GM12878 (cell line): ENCODE measurements around the gene SIL1. TPM values are rescaled to one million over a fixed set of nuclear protein-coding genes. Genes with fewer than 3 reads are reported as not detected.

Experiments
- ATAC-seq: fragments of 200-7000 bp; cut with Tn5 transposase; 3 replicates; pipeline ENCODE4 v1.9.1; 2020; ENCODE audit warnings: mild to moderate bottlenecking, moderate library complexity
- BruUV-seq: library from RNA; stranded (reverse); fragments of 400-500 nt; replicated peaks from 2 replicates; lab custom pipeline; 2021; lab: Mats Ljungman, UMichigan
- CTCF ChIA-PET: fragments of 300-600 bp; sonication (Branson Sonifier 250); formaldehyde crosslinking; extraction: SDS; loops from one replicate; lab custom pipeline; 2021; ENCODE audit warnings: inconsistent platforms; lab: Yijun Ruan, JAX
- POLR2A ChIA-PET: fragments of 350-600 bp; formaldehyde crosslinking; extraction: SDS; loops from one replicate; lab custom pipeline; 2021; ENCODE audit warnings: inconsistent platforms; lab: Charles Lee
- RAD21 ChIA-PET: fragments of 300-600 bp; sonication (Branson Sonifier 250); formaldehyde crosslinking; loops from one replicate; lab custom pipeline; 2023; ENCODE audit warnings: antibody characterized with exemption; ENCODE audit not compliant: unreplicated experiment; lab: Charles Lee
- SMC1A ChIA-PET: fragments of 300-600 bp; sonication (Branson Sonifier 250); formaldehyde crosslinking; loops from one replicate; lab custom pipeline; 2023; ENCODE audit not compliant: unreplicated experiment, uncharacterized antibody; lab: Charles Lee
- DNase-seq: peaks from one replicate; pipeline ENCODE4 v3.0.0-alpha.2; 2011; ENCODE audit warnings: low read depth, low spot score
- FAIRE-seq: peaks from 3 replicates; lab custom pipeline; 2011; peaks lifted over from hg19 to GRCh38; lab: Jason Lieb, UNC
- H2AFZ ChIP-seq: 2 replicates; pipeline ENCODE4 v1.6.0; 2011; ENCODE audit warnings: low read depth, low read length, control low read depth; ENCODE audit not compliant: control insufficient read depth
- H3K27ac ChIP-seq: 2 replicates; pipeline ENCODE4 v1.5.1; 2011; ENCODE audit warnings: control low read depth; ENCODE audit not compliant: control insufficient read depth, insufficient read depth
- H3K27me3 ChIP-seq, 2 experiments: replicated peaks in 1 of 2; 2 replicates each; pipeline versions ENCODE4 v1.6.0 to v1.6.1; 2011; ENCODE audit warnings: low read length in 1 of 2; ENCODE audit not compliant: control insufficient read depth in 2 of 2, insufficient read depth in 2 of 2
- H3K36me3 ChIP-seq, 2 experiments: 2 replicates each; pipeline ENCODE4 v1.5.1; 2011; ENCODE audit warnings: low read length in 1 of 2; ENCODE audit not compliant: control insufficient read depth in 2 of 2, insufficient read depth in 2 of 2
- H3K4me1 ChIP-seq: 2 replicates; pipeline ENCODE4 v1.6.1; 2011; ENCODE audit warnings: mild to moderate bottlenecking, low read length, moderate library complexity, mixed read lengths; ENCODE audit not compliant: control insufficient read depth, insufficient read depth
- H3K4me2 ChIP-seq: 2 replicates; pipeline ENCODE4 v1.6.0; 2011; ENCODE audit warnings: control low read depth; ENCODE audit not compliant: control insufficient read depth, insufficient read depth
- H3K4me3 ChIP-seq: fragments of 200-600 bp; sonication (generic); 2 replicates; pipeline ENCODE4 v1.5.1; 2016
- H3K79me2 ChIP-seq: 2 replicates; pipeline ENCODE4 v1.6.0; 2011; ENCODE audit warnings: low read length; ENCODE audit not compliant: control insufficient read depth, insufficient read depth
- H3K9ac ChIP-seq: 2 replicates; pipeline ENCODE4 v1.8.0; 2011; ENCODE audit warnings: low read length, control low read depth, mixed read lengths; ENCODE audit not compliant: control insufficient read depth, insufficient read depth
- H3K9me3 ChIP-seq: replicated peaks from 3 replicates; pipeline ENCODE4 v1.5.1; 2011; ENCODE audit warnings: mild to moderate bottlenecking, low read length; ENCODE audit not compliant: control insufficient read depth, insufficient read depth
- H4K20me1 ChIP-seq: 2 replicates; pipeline ENCODE4 v1.6.0; 2011; ENCODE audit not compliant: control insufficient read depth, insufficient read depth
- CBX5 ChIP-seq: sonication (generic); IDR thresholded peaks from 2 replicates; pipeline ENCODE4 v1.6.1; 2016; ENCODE audit warnings: low read depth, moderate library complexity, mild to moderate bottlenecking, inconsistent platforms
- E4F1 ChIP-seq: fragments of 450-650 bp; IDR thresholded peaks from 2 replicates; pipeline ENCODE4 v1.6.1; 2018; ENCODE audit warnings: borderline replicate concordance, mild to moderate bottlenecking; ENCODE audit not compliant: partially characterized antibody
- EP300 ChIP-seq, 2 experiments: fragments of 150-350 bp in 1 of 2; IDR thresholded peaks; 2 replicates each; pipeline ENCODE4 v1.6.1; 2011 to 2012; ENCODE audit warnings: low read depth in 2 of 2, low read length in 2 of 2, borderline replicate concordance in 1 of 2, improper control_type of control experiment in 1 of 2, inconsistent platforms in 1 of 2; ENCODE audit not compliant: control insufficient read depth in 1 of 2
- HDAC2 ChIP-seq: fragments of 200-600 bp; sonication (generic); IDR thresholded peaks from 2 replicates; pipeline ENCODE4 v1.6.1; 2017
- IRF5 ChIP-seq: fragments of 450-650 bp; IDR thresholded peaks from 2 replicates; pipeline ENCODE4 v1.6.1; 2017; ENCODE audit warnings: borderline replicate concordance
- JUNB ChIP-seq: IDR thresholded peaks from 2 replicates; pipeline ENCODE4 v1.6.1; 2016; ENCODE audit warnings: antibody characterized with exemption, mild to moderate bottlenecking
- KDM1A ChIP-seq: fragments of 200-600 bp; sonication (generic); IDR thresholded peaks from 2 replicates; pipeline ENCODE4 v1.6.1; 2016; ENCODE audit warnings: borderline replicate concordance
- MTA3 ChIP-seq: IDR thresholded peaks from 2 replicates; pipeline ENCODE4 v1.6.1; 2012; ENCODE audit warnings: low read length, inconsistent platforms, borderline replicate concordance
- NFYB ChIP-seq: IDR thresholded peaks from 2 replicates; pipeline ENCODE4 v1.6.1; 2011; ENCODE audit warnings: low read depth, mild to moderate bottlenecking, low read length, improper control_type of control experiment, moderate library complexity; ENCODE audit not compliant: insufficient read depth
- RCOR1 ChIP-seq: conservative IDR thresholded peaks from 2 replicates; pipeline ENCODE4 v1.6.1; 2012; ENCODE audit warnings: low read depth, low read length, improper control_type of control experiment
- SREBF1 ChIP-seq: IDR thresholded peaks from 2 replicates; pipeline ENCODE4 v1.6.1; 2012; ENCODE audit warnings: mild to moderate bottlenecking, low read length
- SRF ChIP-seq, 2 experiments: IDR thresholded peaks; 2 replicates each; pipeline ENCODE4 v1.6.1; 2011; ENCODE audit warnings: low read depth in 2 of 2, low read length in 2 of 2, mild to moderate bottlenecking in 1 of 2, moderate library complexity in 1 of 2
- ZNF384 ChIP-seq: IDR thresholded peaks from 2 replicates; pipeline ENCODE4 v1.6.1; 2012; ENCODE audit warnings: low read depth, mild to moderate bottlenecking, low read length, improper control_type of control experiment, borderline replicate concordance
- ZSCAN29 ChIP-seq: fragments of 450-650 bp; IDR thresholded peaks from 2 replicates; pipeline ENCODE4 v1.6.1; 2017; ENCODE audit warnings: mild to moderate bottlenecking, moderate library complexity
- WGBS: methylation state at CpG from one replicate; pipeline ENCODE4 v1.1.6; 2016; ENCODE audit warnings: low lambda C conversion rate; ENCODE audit not compliant: insufficient replicate concordance, insufficient coverage; ENCODE audit errors: missing lambda C conversion rate; 5-methylcytosine and 5-hydroxymethylcytosine counted together
- in situ Hi-C: fragments of 300-500 bp; cut with MboI; formaldehyde crosslinking; loops from 9 replicates; pipeline ENCODE4 v1.14.3; 2018; ENCODE audit warnings: mixed read lengths
- intact Hi-C: fragments of 100-400 bp; cut with micrococcal nuclease; formaldehyde crosslinking; loops from one replicate; pipeline ENCODE4 v1.14.2; 2022; ENCODE audit not compliant: unreplicated experiment
- polyA plus RNA-seq, 11 experiments: library from polyadenylated mRNA; depleted of rRNA in 4 of 11; unstranded in 6 of 11; stranded (reverse) in 5 of 11; fragments of >200 nt; fragmentation: Nextera tagmentation in 4 of 11; fragmentation: Illumina TruSeq in 1 of 11; extraction: Ambion mirVana in 4 of 11; extraction: Trizol in 1 of 11; gene quantifications; 1 replicate in 1 of 11; 2 replicates in 10 of 11; pipeline versions ENCODE4 v1.2.1 to v1.2.3, GENCODE V29; 2011 to 2016; ENCODE audit warnings: inconsistent platforms in 2 of 11, missing spikeins in 2 of 11, low read depth in 1 of 11
- total RNA-seq, 4 experiments: library from RNA; depleted of rRNA in 3 of 4; stranded (reverse); fragments of >200 nt in 3 of 4; fragmentation: Illumina TruSeq in 1 of 4; extraction: Trizol in 1 of 4; gene quantifications; 2 replicates each; pipeline versions ENCODE4 v1.2.1 to v1.2.3, GENCODE V29; 2013 to 2021
- TF ChIP-seq, protein P1 (sequence below), 3 experiments: IDR thresholded peaks in 2 of 3; conservative IDR thresholded peaks in 1 of 3; 2 replicates each; pipeline ENCODE4 v1.5.1; 2011; ENCODE audit warnings: low read depth in 3 of 3, low read length in 3 of 3, mild to moderate bottlenecking in 3 of 3, control low read depth in 2 of 3, moderate library complexity in 2 of 3, inconsistent platforms in 1 of 3, mixed read lengths in 1 of 3; ENCODE audit not compliant: control insufficient read depth in 2 of 3, insufficient read depth in 1 of 3; ENCODE audit errors: extremely low read depth in 1 of 3
- TF ChIP-seq, protein P2 (sequence below): IDR thresholded peaks from 2 replicates; pipeline ENCODE4 v1.6.1; 2011; ENCODE audit warnings: low read depth, low read length, improper control_type of control experiment, borderline replicate concordance

The SIL1 gene
- total and polyA plus RNA-seq, 10 of the 15 experiments (the other 5 are each of a cell fraction or from before 2014, with no cell fraction given) = 4.1 to 49.8 (median 29.4) TPM

GRCh38 chr5:139157556-139157955, 40.6 kb downstream of the SIL1 start (continued):
- TF ChIP-seq ZSCAN29 = no peak
- TF ChIP-seq SRF (IDR thresholded peaks at IDR 0.05; ENCODE audit: low read depth in 2 of 2, low read length in 2 of 2) = no peak
- TF ChIP-seq RCOR1 = no peak
- TF ChIP-seq NFYB = no peak
- no peak for TF ChIP-seq SREBF1
- TF ChIP-seq CBX5 = no peak
- no peak for TF ChIP-seq ZNF384
- TF ChIP-seq E4F1 = no peak
- TF ChIP-seq, all 136 proteins: peak for 0

DNA sequence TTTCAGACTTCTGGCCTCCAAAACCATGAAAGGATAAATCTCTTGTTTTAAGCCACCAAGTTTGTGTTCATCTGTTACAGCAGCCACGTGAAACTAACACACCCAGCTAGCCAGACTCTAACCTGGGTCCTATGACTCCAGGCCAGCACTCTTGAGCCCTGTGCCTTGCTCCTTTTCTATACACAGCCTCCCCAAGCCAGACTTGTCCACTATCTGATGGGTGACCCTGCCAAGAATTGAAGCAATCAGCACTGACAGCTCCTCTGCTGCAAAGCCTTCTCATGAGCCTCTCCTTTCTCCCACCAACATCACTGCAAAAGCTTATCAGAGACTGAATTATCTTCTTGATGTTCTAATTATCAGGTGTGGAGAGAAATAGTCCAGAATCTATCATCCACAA, 41.4 kb downstream of the SIL1 start:
- H2AFZ ChIP-seq = no peak overlapping the region
- DNase-seq (no peak), FAIRE-seq (peak; percentile 13), ATAC-seq (no peak)
- no peak overlapping the region for H3K4me3 ChIP-seq
- in situ Hi-C loops = no loop called here
- no peaks in the 10 kb centered on the region for H3K36me3 ChIP-seq
- no TSS peak for BruUV-seq
- H3K9me3 ChIP-seq = no peaks in the 10 kb centered on the region
- intact Hi-C loops = no loop called here
- WGBS = 100% methylated on average over 1 of the region's 1 CpG
- RAD21 ChIA-PET = no interaction called here
- H4K20me1 ChIP-seq = no peaks in the 10 kb centered on the region
- H3K4me2 ChIP-seq = no peak overlapping the region
- SMC1A ChIA-PET = interaction anchor here (1.0 to 1.6 kb wide), 4 partner anchors 10 to 488 kb away, joined by 3 to 5 read pairs (median 3); no protein-coding TSS in a partner anchor
- H3K4me1 ChIP-seq = no peaks in the 10 kb centered on the region
- no peak overlapping the region for H3K9ac ChIP-seq
- H3K27me3 ChIP-seq = no peaks in the 10 kb centered on the region
- CTCF ChIA-PET = interaction anchor here (0.6 to 0.7 kb wide), 2 partner anchors 23 to 94 kb away, joined by 4 read pairs; no protein-coding TSS in a partner anchor
- peaks cover 4% of the 10 kb centered on the region for H3K79me2 ChIP-seq
- H3K27ac ChIP-seq = no peak overlapping the region
- POLR2A ChIA-PET = no interaction called here
- TF ChIP-seq EP300 (IDR thresholded peaks at IDR 0.05; ENCODE audit: borderline replicate concordance in 1 of 2, control insufficient read depth in 1 of 2, low read depth in 2 of 2, low read length in 2 of 2) = no peak
- TF ChIP-seq, protein P1, sequence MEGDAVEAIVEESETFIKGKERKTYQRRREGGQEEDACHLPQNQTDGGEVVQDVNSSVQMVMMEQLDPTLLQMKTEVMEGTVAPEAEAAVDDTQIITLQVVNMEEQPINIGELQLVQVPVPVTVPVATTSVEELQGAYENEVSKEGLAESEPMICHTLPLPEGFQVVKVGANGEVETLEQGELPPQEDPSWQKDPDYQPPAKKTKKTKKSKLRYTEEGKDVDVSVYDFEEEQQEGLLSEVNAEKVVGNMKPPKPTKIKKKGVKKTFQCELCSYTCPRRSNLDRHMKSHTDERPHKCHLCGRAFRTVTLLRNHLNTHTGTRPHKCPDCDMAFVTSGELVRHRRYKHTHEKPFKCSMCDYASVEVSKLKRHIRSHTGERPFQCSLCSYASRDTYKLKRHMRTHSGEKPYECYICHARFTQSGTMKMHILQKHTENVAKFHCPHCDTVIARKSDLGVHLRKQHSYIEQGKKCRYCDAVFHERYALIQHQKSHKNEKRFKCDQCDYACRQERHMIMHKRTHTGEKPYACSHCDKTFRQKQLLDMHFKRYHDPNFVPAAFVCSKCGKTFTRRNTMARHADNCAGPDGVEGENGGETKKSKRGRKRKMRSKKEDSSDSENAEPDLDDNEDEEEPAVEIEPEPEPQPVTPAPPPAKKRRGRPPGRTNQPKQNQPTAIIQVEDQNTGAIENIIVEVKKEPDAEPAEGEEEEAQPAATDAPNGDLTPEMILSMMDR (IDR thresholded peaks at IDR 0.05 in 2 of 3, conservative IDR thresholded peaks at IDR 0.05 in 1 of 3; ENCODE audit: control insufficient read depth in 2 of 3, extremely low read depth in 1 of 3, insufficient read depth in 1 of 3, low read depth in 3 of 3, low read length in 3 of 3) = no peak
- no peak for TF ChIP-seq MTA3
- no peak for TF ChIP-seq HDAC2
- TF ChIP-seq, protein P2, sequence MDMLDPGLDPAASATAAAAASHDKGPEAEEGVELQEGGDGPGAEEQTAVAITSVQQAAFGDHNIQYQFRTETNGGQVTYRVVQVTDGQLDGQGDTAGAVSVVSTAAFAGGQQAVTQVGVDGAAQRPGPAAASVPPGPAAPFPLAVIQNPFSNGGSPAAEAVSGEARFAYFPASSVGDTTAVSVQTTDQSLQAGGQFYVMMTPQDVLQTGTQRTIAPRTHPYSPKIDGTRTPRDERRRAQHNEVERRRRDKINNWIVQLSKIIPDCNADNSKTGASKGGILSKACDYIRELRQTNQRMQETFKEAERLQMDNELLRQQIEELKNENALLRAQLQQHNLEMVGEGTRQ = no peak
- no peak for TF ChIP-seq JUNB
- TF ChIP-seq IRF5 = no peak
- TF ChIP-seq KDM1A = no peak
